SK-N-SH (cell line): ENCODE measurements around the gene MEIS2.

Source experiments
- EZH2phosphoT487 ChIP-seq: fragments of 200-600 bp; sonication (generic); IDR thresholded peaks from 2 replicates; pipeline ENCODE4 v1.6.1; 2017; ENCODE audit warnings: low read depth, mixed run types, mild to moderate bottlenecking, antibody characterized with exemption, moderate library complexity, borderline replicate concordance
- MXI1 ChIP-seq: IDR thresholded peaks from 2 replicates; pipeline ENCODE4 v1.6.1; 2012; ENCODE audit warnings: mild to moderate bottlenecking, low read depth, low read length, improper control_type of control experiment
- POLR2AphosphoS5 ChIP-seq: IDR thresholded peaks from 2 replicates; pipeline ENCODE4 v1.6.1; 2012; ENCODE audit warnings: low read depth, low read length
- RAD21 ChIP-seq: IDR thresholded peaks from 2 replicates; pipeline ENCODE4 v1.6.1; 2012; ENCODE audit warnings: mild to moderate bottlenecking, low read length
- ZBTB33 ChIP-seq: IDR thresholded peaks from 2 replicates; pipeline ENCODE4 v1.4.0; 2012; ENCODE audit warnings: low read depth, borderline replicate concordance
- TF ChIP-seq, protein P1 (sequence below): fragments of 200-600 bp; sonication (generic); IDR thresholded peaks from 2 replicates; pipeline ENCODE4 v1.6.1; 2017; ENCODE audit warnings: antibody characterized with exemption, mild to moderate bottlenecking, moderate library complexity
- TF ChIP-seq, protein P2 (sequence below): IDR thresholded peaks from 2 replicates; pipeline ENCODE4 v1.6.1; 2012; ENCODE audit warnings: mild to moderate bottlenecking, low read depth, low read length, moderate library complexity

GRCh38 chr15:36925653-36926426, 174.5 kb downstream of the MEIS2 start:
- TF ChIP-seq ZBTB33 = no peak
- TF ChIP-seq POLR2AphosphoS5 = no peak
- no peak for TF ChIP-seq MXI1
- TF ChIP-seq, protein P1, sequence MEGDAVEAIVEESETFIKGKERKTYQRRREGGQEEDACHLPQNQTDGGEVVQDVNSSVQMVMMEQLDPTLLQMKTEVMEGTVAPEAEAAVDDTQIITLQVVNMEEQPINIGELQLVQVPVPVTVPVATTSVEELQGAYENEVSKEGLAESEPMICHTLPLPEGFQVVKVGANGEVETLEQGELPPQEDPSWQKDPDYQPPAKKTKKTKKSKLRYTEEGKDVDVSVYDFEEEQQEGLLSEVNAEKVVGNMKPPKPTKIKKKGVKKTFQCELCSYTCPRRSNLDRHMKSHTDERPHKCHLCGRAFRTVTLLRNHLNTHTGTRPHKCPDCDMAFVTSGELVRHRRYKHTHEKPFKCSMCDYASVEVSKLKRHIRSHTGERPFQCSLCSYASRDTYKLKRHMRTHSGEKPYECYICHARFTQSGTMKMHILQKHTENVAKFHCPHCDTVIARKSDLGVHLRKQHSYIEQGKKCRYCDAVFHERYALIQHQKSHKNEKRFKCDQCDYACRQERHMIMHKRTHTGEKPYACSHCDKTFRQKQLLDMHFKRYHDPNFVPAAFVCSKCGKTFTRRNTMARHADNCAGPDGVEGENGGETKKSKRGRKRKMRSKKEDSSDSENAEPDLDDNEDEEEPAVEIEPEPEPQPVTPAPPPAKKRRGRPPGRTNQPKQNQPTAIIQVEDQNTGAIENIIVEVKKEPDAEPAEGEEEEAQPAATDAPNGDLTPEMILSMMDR = no peak
- TF ChIP-seq EZH2phosphoT487 = no peak
- TF ChIP-seq, protein P2, sequence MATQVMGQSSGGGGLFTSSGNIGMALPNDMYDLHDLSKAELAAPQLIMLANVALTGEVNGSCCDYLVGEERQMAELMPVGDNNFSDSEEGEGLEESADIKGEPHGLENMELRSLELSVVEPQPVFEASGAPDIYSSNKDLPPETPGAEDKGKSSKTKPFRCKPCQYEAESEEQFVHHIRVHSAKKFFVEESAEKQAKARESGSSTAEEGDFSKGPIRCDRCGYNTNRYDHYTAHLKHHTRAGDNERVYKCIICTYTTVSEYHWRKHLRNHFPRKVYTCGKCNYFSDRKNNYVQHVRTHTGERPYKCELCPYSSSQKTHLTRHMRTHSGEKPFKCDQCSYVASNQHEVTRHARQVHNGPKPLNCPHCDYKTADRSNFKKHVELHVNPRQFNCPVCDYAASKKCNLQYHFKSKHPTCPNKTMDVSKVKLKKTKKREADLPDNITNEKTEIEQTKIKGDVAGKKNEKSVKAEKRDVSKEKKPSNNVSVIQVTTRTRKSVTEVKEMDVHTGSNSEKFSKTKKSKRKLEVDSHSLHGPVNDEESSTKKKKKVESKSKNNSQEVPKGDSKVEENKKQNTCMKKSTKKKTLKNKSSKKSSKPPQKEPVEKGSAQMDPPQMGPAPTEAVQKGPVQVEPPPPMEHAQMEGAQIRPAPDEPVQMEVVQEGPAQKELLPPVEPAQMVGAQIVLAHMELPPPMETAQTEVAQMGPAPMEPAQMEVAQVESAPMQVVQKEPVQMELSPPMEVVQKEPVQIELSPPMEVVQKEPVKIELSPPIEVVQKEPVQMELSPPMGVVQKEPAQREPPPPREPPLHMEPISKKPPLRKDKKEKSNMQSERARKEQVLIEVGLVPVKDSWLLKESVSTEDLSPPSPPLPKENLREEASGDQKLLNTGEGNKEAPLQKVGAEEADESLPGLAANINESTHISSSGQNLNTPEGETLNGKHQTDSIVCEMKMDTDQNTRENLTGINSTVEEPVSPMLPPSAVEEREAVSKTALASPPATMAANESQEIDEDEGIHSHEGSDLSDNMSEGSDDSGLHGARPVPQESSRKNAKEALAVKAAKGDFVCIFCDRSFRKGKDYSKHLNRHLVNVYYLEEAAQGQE = no peak
- TF ChIP-seq RAD21 = no peak
